ENCODE measurements around the gene SNAPC1.

- TF ChIP-seq CTCF (IDR thresholded peaks at IDR 0.05), result no peak
- TF ChIP-seq EZH2 (IDR thresholded peaks at IDR 0.05), result no peak
- TF ChIP-seq EZH2phosphoT487 (IDR thresholded peaks at IDR 0.05), result no peak
Observed at GRCh38 chr14:61747342-61747741, 14.9 kb upstream of the SNAPC1 start.

Measured in neural progenitor cell (in vitro differentiated cells).